Cardiac fibroblast (primary cell): ENCODE measurements around the gene HLA-DMA.

Experiments
- DNase-seq, 2 donors: peaks; one replicate each; pipeline versions ENCODE4 v3.0.0 to v3.0.0-alpha.2; 2010; ENCODE audit warnings: low read depth in 2 of 2
- H3K4me3 ChIP-seq, 2 donors: replicated peaks in 1 of 2; 1 replicate in 1 of 2; 2 replicates in 1 of 2; pipeline ENCODE4 v1.5.1; 2011; ENCODE audit warnings: low read depth in 2 of 2, low read length in 2 of 2, mild to moderate bottlenecking in 2 of 2, moderate library complexity in 1 of 2
- TF ChIP-seq, protein P1 (sequence below): IDR thresholded peaks from one replicate; pipeline ENCODE4 v1.5.1; 2011; ENCODE audit warnings: low read depth, mild to moderate bottlenecking, low read length, inconsistent platforms

Gene HLA-DMA

DNA sequence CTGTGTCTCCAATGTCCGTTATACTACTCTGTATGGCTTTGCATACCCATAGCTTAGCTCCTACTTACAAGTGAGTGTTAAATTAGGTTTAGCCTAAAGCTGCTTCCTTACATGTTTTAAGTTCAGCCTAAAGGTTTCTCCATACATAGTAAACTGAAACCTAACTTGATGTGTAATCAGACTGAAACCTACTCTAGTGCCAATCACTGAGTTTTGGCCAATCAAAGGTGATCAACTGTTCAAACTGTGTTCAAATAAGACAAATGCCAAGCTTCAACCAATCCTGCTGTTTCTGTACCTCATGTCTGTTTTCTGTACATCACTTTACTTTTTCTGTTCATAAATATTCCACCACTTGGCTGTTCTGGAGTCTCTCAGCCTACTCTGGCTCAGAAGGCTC lies 36.5 kb upstream of the HLA-DMA start:
- no peak overlapping the region for H3K4me3 ChIP-seq
- DNase-seq = no peak
- TF ChIP-seq, protein P1, sequence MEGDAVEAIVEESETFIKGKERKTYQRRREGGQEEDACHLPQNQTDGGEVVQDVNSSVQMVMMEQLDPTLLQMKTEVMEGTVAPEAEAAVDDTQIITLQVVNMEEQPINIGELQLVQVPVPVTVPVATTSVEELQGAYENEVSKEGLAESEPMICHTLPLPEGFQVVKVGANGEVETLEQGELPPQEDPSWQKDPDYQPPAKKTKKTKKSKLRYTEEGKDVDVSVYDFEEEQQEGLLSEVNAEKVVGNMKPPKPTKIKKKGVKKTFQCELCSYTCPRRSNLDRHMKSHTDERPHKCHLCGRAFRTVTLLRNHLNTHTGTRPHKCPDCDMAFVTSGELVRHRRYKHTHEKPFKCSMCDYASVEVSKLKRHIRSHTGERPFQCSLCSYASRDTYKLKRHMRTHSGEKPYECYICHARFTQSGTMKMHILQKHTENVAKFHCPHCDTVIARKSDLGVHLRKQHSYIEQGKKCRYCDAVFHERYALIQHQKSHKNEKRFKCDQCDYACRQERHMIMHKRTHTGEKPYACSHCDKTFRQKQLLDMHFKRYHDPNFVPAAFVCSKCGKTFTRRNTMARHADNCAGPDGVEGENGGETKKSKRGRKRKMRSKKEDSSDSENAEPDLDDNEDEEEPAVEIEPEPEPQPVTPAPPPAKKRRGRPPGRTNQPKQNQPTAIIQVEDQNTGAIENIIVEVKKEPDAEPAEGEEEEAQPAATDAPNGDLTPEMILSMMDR = no peak

DNA sequence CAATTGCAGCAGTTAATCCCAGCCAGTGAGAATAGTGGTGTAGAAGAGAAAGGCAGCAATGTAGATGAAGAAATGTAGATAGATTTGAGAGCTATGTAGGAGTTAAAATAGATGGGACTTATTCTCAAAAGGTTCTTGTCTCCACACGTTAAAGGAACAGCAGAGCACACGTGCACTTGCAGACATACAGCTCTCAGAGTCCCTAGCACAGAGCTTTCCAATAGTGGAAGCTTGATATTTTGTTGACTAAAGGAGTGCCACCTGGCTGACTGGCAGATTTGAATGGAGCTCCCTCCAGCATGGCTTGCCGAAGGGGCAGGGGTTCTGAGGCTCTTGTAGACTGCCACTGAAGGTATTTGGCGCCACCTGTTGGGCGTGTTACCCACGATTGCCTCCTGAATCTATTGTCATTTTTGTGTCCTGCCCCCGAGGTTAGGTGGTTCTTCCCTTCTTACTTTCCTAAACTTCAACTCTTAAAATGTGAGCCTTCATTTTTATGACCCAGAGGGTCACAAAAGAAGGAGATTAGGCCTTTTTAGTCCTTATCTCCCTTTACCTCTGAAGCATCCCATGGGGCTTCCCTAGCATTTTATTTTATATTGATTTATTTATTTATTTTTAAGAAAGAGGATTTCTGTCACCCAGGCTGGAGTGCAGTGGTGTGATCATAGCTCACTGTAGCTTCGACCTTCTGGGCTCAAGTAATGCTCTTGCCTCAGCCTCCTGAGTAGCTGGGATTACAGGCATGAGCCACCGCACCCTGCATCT lies 31.9 kb upstream of the HLA-DMA start:
- H3K4me3 ChIP-seq = no peak overlapping the region

DNA sequence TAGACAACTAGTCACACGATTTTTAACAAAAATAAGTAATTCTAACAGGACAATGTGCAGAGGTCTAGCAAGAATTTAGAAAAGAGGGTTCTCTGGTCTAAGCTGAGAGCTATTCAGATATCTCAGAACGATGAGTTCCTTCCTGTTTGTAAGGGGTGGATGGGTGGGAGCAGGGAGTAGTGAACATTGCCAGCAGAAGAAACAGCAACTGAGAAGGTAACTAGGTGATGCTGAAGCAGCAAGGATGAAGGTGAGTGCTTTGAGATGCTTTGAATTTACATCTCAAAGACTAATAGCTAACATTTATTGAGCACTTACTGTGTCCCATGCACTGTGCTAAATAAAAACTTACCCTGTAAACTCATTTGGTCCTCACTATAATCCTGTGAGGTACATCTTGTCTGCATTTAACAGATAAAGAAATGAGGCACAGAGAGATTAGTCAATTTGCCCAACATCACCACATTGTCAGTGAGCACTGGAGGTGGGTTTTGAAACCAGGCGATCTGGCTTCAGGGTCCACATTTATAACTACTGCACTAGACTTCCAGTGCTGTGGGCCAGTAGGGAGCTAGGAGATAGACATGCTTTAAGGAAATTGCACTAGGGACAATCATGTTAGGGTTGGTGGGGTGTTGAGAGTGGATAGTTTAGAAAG lies 31.2 kb upstream of the HLA-DMA start:
- TF ChIP-seq, protein P1 = no peak
- DNase-seq = peak in 1 of 2 donors; percentile 18
- H3K4me3 ChIP-seq = no peak overlapping the region

More for the DNA sequence above, 31.9 kb upstream of the HLA-DMA start:
- TF ChIP-seq, protein P1 = peak; percentile 90
- DNase-seq = peak; percentile 89

DNA sequence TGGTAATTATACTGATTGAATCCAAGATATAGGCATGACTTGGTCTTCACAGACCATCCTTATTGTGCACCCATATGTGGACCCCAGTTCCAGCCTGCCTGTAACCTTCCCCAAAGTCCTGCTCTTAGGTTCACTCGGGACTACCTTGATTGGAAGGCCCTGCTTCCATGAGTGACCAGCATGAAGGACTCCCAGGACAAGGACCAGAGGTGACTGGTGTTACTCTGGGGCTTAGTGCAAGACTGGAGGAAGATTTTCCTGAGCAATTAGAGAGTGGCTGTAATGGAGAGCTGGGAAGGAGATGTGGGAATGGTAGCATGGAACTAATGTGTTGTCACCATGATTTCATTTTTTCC lies 30.6 kb upstream of the HLA-DMA start:
- no peak overlapping the region for H3K4me3 ChIP-seq
- DNase-seq = no peak
- TF ChIP-seq, protein P1 = no peak

DNA sequence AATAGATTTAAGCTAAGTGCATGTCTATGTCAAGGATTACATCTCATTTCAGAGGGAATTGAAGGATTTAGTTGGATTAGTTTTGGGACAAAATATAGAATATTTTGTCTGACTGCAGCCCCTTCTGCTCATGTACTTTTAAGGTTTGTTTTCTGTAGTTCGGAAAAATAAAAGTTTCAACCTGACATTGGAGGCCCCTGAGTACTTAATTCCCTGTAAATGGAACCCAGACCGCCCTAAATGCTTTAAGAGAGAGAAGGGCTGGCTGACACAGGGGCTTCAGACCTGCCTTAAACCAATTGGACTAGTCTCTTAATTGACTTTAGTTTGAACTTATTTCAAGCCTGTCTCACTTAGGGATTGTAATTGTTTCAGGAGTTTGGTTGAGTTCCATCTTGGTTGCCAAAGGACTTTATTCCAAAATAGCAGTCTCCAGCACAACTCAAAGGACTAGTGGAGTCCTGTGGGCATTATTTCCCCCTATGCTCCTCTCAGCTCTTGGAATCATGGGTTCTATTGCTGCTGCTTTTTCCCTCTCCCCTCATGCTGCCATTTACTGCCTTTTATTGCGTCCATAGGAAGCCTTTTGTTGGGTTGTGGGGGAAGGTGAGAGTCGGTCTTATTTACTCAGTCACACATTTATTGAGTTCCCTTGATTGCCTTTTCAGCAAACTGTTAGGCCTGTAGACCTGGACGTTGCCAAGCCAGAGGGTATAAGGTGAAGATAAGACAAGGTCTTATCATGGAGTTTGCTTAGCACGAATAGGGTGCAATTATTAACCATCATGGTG lies 30.0 kb upstream of the HLA-DMA start:
- TF ChIP-seq, protein P1 = no peak
- peak in 1 of 2 donors; percentile 20 for DNase-seq

DNA sequence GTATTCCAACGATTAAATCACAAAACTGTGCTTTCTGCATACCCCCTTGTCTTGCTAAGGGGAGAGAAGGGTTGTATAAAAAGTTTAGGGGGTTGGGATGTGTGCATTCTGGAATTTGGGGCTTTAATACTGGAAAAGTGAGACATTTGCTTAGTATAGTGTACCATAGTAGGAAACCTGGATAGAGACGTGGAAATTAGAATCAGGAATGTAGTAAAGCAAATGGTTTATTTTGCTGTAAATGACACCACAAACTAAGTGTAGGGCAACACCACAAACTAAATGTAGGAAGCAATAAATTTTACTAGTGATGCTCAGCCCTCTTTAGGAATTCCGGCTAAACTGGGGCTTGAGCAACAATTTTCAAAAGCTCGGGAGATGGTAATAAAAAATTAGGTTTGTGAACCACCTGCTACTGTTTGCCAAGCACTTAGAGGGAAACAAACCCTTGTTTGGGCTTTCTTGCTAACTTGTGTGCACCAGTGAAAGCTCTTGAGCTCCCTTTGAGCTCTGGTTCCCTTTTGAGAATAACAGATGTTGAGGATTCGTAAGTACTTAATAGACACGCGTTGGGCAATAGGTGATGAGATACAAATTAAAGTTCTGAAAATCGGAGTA lies 29.3 kb upstream of the HLA-DMA start:
- H3K4me3 ChIP-seq = no peak overlapping the region
- TF ChIP-seq, protein P1 = no peak
- peak in 1 of 2 donors; percentile 31 for DNase-seq

More for the DNA sequence above, 30.0 kb upstream of the HLA-DMA start:
- no peak overlapping the region for H3K4me3 ChIP-seq
